ENCODE results near the gene SCD.
"Not testable (repeated sequence)": the region's sequence is repeated elsewhere in the genome, so short reads cannot be mapped to it uniquely, and the experiment has no call there.

Gene SCD

DNA sequence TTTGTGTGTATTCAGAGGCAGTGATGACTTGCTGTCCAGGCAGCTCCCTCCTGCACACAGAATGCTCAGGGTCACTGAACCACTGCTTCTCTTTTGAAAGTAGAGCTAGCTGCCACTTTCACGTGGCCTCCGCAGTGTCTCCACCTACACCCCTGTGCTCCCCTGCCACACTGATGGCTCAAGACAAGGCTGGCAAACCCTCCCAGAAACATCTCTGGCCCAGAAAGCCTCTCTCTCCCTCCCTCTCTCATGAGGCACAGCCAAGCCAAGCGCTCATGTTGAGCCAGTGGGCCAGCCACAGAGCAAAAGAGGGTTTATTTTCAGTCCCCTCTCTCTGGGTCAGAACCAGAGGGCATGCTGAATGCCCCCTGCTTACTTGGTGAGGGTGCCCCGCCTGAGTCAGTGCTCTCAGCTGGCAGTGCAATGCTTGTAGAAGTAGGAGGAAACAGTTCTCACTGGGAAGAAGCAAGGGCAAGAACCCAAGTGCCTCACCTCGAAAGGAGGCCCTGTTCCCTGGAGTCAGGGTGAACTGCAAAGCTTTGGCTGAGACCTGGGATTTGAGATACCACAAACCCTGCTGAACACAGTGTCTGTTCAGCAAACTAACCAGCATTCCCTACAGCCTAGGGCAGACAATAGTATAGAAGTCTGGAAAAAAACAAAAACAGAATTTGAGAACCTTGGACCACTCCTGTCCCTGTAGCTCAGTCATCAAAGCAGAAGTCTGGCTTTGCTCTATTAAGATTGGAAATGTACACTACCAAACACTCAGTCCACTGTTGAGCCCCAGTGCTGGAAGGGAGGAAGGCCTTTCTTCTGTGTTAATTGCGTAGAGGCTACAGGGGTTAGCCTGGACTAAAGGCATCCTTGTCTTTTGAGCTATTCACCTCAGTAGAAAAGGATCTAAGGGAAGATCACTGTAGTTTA, 15.8 kb downstream of the SCD start:
- DNase-seq (ENCODE audit: low read depth), result no peak

DNA sequence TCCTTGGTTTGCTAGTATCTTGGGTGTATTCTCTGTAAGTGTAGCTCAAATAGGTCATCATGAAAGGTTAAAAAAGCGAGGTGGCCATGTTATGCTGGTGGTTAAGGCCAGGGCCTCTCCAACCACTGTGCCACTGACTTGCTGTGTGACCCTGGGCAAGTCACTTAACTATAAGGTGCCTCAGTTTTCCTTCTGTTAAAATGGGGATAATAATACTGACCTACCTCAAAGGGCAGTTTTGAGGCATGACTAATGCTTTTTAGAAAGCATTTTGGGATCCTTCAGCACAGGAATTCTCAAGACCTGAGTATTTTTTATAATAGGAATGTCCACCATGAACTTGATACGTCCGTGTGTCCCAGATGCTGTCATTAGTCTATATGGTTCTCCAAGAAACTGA, 17.1 kb downstream of the SCD start:
- DNase-seq (ENCODE audit: low read depth), result no peak

DNA sequence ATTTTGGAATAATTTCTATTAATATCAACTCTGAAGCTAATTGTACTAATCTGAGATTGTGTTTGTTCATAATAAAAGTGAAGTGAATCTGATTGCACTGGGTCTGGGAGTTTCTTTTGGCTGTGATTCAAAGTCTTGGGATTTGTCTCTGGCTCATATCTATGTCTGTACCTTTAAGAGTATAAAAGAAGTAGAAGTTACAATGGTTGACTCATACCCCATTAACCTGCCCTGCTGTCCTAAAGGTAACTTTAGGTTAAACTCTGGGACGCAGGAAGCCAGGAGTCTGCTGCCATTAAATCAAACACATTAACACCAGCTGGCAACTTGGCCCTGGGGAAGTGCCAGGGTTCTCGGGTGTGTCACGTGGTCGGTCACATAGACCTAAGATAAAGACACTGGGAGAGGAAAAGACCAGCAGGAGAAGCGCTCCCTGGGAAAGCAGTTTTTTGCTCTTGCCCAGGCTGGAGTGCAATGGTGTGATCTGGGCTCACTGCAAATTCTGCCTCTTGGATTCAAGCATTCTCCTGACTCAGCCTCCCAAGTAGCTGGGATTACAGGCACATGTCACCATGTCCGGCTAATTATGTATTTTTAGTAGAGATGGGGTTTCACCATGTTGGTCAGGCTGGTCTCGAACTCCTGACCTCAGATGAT, 17.8 kb downstream of the SCD start:
- no peak for DNase-seq (ENCODE audit: low read depth)

DNA sequence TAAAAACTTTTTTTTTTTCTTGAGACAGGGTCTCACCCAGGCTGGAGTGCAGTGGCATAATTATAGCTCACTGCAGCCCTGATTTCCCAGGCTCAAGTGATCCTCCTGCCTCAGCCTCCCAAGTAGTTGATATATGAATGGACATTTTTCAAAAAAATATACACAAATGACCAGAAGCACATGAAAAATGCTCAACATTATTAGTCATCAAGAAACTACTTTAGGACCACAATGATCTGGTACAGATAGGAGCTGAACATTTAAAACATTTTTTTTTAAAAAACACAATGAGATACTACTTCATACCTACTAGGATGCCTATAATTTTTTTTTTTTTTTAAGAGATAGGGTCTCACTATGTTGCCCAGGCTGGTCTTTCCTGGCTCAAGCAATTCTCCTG, 21.7 kb downstream of the SCD start:
- no peak for DNase-seq (ENCODE audit: low read depth)

DNA sequence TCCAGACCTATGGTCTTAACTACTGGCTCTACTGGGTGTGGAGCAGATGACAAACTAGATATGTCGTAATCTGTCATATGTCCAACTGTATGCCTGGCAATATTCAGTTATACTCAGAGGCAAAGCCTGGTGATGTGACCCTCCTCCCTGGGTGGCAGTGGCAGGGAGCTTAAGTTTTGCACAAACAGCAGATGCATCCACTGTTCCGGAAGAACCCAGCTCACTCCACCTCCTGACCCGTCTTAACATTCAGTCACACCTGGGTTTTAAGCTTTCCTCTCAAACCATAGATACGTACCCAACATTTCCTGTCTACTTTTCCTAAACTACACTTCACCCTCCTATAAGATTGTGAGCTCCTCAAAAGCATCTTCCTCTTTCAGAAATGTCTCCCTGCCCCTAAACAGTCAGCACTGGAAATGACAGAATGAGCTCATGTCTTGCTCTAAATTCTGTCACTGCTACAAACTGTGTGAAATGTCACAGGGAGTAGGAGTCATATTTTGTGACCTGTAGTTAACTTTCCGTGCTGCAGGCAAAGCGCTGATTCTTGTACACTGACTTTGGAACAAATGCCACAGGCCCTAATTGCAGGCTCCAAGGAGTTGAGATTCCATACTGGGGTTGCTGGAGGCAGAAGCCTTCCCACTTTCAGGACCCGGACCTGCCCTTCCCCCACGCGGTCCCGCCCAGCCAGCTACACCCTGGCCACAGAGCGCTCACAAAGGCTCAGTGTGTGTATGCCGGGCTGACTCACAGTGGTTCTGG, 23.9 kb downstream of the SCD start:
- peak; percentile 36 for DNase-seq (ENCODE audit: low read depth)

DNA sequence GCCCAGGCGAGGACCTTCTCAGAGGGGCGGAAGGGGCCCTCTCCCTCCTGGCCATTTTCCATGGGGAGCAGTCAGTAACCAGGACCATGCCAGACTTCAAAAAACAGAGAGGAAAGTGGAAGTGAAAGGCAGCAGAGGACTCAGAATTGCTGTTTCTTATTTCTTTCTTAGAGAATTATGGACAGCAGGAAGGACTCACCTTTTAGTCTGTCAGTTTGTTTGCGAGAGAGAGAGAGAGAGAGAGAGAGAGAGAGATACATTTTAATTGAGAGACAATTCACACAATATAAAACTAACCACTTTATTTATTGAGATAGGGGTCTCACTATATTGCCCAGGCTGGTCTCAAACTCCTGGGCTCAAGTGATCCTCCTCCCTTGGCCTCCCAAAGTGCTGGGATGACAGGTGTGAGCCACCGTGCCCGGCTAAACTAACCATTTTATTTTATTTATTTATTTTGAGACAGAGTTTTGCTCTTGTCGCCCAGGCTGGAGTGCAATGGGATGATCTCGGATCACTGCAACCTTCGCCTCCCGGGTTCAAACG, 24.5 kb downstream of the SCD start:
- no peak for DNase-seq (ENCODE audit: low read depth)

DNA sequence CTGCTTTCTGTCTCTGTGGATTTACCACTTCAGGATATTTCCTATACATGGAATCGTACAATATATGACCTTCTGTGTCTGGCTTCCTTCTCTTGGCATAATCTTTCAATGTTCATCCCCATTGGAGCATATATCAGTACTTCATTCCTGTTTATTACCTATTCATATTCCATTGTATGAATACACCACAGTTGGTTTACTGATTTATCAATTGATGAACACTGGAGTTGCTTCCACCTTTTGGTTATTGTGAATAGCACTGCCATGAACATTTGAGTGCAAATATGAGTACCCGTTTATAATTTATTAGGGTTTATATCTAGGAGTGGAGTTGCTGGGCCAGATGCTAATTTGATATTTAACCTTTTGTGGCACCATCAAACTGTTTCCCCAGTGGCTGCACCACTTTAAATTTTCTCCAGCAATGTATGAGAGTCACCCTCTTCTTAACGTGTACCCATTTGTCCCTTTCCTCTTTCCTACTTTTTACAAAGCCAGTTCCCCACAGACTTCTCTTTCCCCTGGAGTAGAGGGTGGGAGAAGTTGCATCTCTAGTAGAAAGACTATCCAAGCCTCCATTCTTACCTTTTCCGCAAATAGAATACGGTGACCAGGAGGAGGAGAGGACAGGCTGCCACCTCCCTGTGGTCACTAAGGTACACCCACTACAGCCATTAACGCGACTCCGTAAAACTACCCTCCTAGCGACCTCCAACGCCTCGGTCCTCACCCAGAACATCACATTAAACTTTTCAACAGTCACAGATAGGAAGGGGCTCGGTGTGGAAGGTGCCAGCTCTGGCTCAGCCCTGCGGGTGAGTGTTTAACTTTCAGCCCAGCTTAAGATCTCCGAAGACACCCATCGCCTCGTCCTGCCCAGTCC, 25.6 kb downstream of the SCD start:
- no peak for DNase-seq (ENCODE audit: low read depth)

DNA sequence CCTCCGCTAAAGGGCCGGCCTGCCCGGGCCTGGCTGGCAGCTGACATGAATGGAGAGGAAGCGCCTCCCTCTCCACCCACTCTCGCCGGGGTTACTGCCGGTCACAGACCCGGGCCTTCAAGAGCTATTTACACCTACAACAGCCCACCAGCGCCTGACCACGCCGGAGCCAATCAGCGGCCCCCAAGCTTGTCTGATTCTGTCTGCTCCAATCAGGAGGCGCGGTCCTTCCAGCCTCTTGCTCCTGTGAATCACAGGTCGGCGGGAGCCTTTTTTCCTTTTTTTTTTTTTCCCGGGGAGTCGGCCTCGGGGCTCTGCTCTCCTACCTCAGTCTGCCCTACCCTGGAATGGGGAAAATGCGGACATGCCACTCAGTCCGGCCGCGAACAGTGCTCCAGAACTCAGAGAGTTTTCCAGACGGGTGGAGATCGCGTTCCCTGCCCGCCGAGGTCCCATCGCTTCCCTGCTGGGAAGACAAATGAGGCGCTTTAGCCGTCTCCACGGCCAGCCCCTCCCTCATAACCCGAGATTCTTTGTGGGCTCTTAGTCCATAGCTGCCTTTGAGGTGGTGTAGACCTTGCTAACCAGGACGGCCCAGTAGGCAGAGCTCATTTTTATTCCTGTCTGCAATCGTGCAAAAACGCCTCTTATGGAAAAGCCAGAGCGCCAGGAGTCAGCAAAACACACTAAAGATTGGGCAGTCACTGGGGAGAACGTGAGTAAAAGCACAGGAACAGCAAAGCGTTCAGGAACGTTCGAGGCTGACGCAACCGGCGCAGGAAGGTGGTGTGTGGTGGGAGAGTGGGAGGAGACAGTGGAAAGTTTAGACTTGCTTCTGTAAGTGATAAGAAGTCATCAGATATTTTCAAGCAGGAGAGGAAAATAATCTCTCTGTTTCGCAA, 26.5 kb downstream of the SCD start:
- DNase-seq (ENCODE audit: low read depth), result peak; percentile 69

DNA sequence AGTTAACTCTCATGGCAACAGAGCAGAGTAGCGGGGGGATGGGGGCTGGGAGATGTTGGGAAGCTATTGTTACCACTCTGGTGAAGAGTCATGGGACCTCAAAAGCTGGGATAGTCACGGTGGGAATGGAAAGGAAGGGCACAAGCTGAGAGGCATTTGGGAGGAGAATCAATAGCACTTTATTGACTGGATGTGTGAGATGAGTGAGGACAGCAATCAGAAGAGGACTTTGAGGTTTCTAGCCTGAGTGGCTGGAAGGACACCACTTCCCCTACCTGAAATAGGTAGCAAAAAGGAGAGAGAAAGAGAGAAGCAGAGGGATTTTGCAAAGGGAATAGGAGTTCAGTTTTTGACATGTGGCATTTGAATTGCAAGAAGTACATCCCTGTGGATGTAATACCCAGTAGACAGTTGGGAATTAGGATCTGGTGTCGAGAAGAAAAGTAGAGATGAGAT, 27.2 kb downstream of the SCD start:
- DNase-seq (ENCODE audit: low read depth), result no peak

DNA sequence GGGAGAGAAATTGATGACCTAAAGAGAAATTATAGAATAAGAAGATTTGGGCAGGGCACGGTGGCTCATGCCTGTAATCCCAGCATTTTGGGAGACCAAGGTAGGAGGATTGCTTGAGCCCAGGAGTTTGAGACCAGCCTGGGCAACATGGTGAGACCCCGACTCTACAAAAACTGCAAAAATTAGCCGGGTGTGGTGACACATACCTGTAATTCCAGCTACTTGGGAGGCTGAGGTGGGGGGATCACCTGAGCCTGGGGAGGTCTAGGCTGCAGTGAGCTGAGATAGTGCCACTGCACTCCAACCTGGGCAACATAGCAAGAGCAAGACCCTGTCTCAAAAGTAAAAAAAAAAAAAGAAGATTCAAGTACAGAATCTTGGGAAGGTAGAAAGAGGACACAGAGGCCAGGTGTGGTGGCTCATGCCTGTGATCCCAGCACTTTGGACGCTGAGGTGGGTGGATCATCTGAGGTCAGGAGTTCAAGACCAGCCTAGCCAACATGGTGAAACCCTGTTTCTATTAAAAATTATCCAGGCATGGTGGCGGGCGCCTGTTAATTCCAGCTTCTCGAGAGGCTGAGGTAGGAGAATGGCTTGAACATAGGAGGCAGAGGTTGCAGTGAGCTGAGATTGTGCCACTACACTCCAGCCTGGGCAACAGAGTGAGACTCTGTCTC, 27.8 kb downstream of the SCD start:
- not testable (repeated sequence) for DNase-seq (ENCODE audit: low read depth)

DNA sequence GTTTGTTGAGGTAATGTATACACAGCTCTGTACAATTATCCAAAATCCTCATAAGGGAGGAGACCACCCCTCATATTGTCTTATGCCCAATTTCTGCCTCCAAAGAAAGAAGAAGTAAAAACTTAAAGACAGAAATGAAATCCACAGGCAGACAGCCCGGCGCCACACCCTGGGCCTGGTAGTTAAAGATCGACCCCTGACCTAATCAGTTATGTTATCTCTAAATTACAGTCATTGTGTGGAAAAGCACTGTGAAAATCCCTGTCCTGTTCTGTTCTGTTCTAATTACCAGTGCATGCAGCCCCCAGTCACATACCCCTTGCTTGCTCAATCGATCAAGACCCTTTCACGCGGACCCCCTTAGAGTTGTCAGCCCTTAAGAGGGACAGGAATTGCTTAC, 29.6 kb downstream of the SCD start:
- DNase-seq (ENCODE audit: low read depth), result not testable (repeated sequence)

DNA sequence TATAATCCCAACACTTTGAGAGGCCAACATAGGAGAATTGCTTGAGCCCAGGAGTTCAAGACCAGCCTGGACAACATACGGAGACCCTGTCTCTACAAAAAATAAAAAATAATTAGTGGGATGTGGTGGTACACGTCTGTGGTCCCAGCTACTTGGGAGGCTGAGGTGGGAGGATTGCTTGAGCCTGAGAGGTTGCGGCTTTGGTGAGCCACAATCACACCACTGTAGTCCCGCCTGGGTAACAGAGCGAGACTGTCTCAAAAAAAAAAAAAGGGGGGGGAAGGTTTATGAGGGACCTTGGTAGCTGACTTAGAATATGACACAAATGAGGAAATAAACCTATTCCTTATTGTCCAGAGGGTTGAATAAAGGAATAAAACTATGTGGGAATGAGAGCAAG, 30.8 kb downstream of the SCD start:
- DNase-seq (ENCODE audit: low read depth), result no peak

DNA sequence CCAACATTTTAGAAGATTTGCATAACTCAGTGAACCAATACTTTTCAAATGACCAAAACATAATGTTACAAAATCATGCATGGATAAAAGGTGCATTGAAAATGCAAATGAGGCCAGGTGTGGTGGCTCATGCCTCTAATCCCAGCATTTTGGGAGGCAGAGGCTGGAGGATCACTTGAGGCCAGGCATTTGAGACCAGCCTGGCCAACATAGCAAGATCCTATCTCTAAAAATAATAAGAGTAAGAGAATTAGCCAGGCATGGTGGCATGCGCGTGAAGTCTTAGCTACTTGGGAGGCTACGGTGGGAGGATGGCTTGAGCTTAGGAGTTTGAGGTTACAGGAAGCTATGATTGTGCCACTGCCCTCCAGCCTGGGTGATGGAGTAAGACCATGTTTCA, 33.4 kb downstream of the SCD start:
- DNase-seq (ENCODE audit: low read depth), result no peak

DNA sequence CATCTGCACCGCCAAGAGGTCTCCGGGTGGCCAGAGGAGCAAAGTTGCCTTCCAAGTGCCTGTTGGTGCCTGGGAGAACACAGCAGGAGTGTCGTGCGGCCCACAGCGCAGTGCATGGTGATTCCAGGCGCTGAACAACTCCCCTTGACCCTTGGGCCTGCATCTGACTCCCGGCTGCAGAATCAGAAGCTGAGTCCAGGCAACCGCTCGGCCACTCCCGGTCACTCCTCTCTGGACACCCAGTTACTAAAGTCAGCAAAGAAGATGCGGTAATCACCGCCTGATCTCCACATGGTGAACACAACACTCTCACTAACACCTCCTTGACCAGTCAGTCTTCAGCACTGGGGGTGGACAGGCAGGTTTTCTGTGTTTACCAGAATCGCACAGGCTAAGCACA, 35.5 kb downstream of the SCD start:
- no peak for DNase-seq (ENCODE audit: low read depth)

DNA sequence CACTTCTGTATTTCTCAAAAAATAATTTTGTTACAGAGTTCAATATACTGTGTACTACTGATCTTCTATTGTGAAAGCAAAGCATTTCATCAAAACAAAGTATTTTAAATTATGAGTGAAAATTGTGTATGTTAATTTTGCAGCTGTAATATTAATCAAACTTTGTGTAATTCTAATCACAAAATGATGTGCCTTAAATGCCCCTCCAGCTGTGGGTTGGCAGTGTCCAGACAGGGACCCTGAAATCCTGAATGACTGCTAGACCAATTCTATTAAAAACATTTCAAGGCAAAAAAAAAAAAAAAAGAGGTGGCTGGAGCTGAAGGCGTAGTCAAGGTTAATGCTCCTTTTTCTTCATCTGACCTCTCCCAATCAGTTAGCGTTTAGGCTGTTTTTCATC, 36.2 kb downstream of the SCD start:
- DNase-seq (ENCODE audit: low read depth), result no peak

DNA sequence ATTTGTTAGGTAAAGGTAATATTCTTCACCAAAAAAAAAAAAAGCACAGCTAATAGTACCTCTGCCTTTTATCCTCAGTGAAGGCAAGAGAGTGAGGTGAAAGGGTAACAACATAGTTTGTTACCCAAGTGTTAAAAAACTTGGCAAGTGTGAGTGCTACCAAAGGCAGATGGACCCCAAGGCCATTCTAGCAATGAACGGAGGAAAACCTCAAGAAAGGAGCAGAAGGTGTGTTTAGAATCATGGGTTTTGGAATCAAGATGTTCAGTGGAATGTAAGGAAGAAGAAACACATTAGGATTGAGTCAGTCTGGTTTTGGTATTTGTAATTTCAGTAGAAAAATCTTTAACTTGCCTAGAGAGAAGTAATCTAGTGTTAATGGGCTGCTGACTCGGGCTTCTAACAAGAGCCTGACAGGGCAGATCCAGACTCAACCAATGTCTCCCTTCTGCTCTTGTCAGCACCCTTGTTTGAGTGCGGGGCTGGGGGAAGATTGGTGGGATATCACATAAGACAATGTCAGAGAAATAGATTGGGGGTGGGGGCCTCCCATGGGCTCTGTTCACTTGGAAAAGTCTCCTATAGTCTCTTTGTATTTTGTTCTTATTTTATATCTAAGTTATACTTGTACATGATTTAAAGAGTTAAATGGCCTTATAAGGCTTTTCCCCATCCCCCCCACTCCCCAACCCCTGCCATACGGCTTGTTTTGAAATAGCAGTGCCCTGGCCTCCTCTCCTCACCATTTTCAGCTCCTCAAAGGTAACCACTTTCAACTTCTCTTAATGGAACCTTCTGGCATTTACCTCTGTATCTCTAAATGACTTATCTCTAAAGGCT, 44.4 kb downstream of the SCD start:
- no peak for DNase-seq (ENCODE audit: low read depth)

DNA sequence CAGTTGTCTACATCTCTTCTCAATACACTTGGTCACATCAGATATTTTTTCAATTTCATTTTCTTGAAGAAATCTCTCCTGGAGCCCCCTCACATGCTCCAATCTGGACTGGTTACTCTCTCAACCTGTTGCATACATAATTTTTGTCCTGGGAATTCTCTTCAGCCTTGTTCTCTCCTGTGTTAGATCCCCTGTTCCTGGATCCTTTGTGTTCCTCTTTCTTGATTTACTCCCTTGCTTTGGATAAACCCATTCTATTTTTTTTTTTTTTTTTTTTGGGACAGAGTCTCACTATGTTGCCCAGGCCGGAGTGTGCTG, 45.6 kb downstream of the SCD start:
- no peak for DNase-seq (ENCODE audit: low read depth)

DNA sequence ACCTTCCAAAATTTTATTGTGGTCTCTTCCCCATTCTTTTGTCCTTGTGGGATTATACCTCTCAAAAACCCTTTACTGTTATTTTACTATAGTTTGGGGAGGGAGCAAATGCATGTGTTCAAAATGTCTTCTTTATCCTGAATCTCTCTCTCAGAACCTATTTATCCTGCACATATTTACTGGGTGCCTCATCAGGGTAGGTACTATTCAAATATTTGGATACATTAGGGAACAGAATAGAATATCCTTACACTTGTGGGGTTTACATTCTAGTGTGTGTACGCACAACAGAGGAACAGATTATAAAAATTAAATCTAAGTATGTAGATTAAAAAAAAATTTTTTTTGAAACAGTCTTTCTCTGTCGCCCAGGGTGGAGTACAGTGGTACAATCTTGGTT, 48.6 kb downstream of the SCD start:
- DNase-seq (ENCODE audit: low read depth), result no peak

DNA sequence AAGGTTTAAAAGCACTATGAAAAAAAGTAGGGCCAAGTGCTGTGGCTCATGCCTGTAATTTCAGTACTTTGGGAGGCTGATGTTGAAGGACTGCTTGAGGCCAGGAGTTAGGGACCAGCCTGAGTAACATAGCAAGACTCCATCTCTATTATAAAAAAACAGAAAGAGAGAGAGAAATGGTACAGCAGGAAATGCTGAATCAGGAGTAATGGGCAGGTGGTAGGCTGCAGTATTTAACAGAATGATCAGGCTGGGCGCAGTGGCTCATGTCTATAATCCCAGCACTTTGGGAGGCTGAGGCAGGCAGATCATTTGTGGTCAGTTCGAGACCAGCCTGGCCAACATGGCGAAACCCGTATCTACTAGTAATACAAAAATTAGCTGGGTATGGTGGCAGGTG, 49.6 kb downstream of the SCD start:
- DNase-seq (ENCODE audit: low read depth), result no peak

All from stimulated activated CD8-positive, alpha-beta memory T cell treated with anti-CD3 and anti-CD28 coated beads, Interleukin-15, amount 100 ng/mL, for 24 hours (primary cell).